Epithelial cell of proximal tubule (primary cell): Measurements from ENCODE around the gene DDX5. TPM values are rescaled to one million over a fixed set of nuclear protein-coding genes. Genes with fewer than 3 reads are reported as not detected.

ENCODE experiments used
- DNase-seq: peaks from one replicate; pipeline ENCODE4 v3.0.0-alpha.2; 2011; ENCODE audit warnings: low read depth
- H3K4me3 ChIP-seq: 2 replicates; pipeline ENCODE4 v1.5.1; 2011; ENCODE audit warnings: low read depth, mild to moderate bottlenecking, low read length
- CTCF ChIP-seq: conservative IDR thresholded peaks from 2 replicates; pipeline ENCODE4 v1.5.1; 2012; ENCODE audit warnings: low read depth, mild to moderate bottlenecking, low read length
- total RNA-seq: library from RNA; depleted of rRNA; stranded (reverse); fragments of >200 nt; gene quantifications from 2 replicates; pipeline ENCODE4 v1.2.3, GENCODE V29; 2015

The DDX5 gene
- total RNA-seq, 1 donor from 2014 or later = 274 TPM

GRCh38 chr17:64532409-64532808 lies 26.3 kb upstream of the DDX5 start:
- DNase-seq = no peak
- H3K4me3 ChIP-seq = no peak overlapping the region
- TF ChIP-seq CTCF = no peak

GRCh38 chr17:64531955-64532371 lies 25.9 kb upstream of the DDX5 start:
- H3K4me3 ChIP-seq = no peak overlapping the region
- no peak for TF ChIP-seq CTCF
- no peak for DNase-seq

- TF ChIP-seq CTCF = no peak
- no peak for DNase-seq
- no peak overlapping the region for H3K4me3 ChIP-seq
These were observed 23.1 kb upstream of the DDX5 start for GRCh38 chr17:64529221-64529620.

- TF ChIP-seq CTCF = no peak
- no peak for DNase-seq
These were observed 21.8 kb upstream of the DDX5 start for GRCh38 chr17:64527914-64528313.

GRCh38 chr17:64520359-64520758 lies 14.3 kb upstream of the DDX5 start:
- no peak for TF ChIP-seq CTCF
- no peak for DNase-seq
- no peak overlapping the region for H3K4me3 ChIP-seq

More at GRCh38 chr17:64527914-64528313, 21.8 kb upstream of the DDX5 start:
- no peak overlapping the region for H3K4me3 ChIP-seq

GRCh38 chr17:64519601-64520000 lies 13.5 kb upstream of the DDX5 start:
- no peak overlapping the region for H3K4me3 ChIP-seq
- no peak for TF ChIP-seq CTCF
- no peak for DNase-seq

GRCh38 chr17:64515829-64516228 lies 9.7 kb upstream of the DDX5 start:
- no peak for TF ChIP-seq CTCF
- no peak overlapping the region for H3K4me3 ChIP-seq
- no peak for DNase-seq
